ENCODE data around the gene ZNF593. TPM values are rescaled to one million over a fixed set of nuclear protein-coding genes. Genes with fewer than 3 reads are reported as not detected.

Gene ZNF593
- total and polyA plus RNA-seq, 4 experiments from 2014 or later = 10.7 to 32.9 (median 17.0) TPM

Other genes with a start within 250 kb of the ZNF593 start
- gene PAFAH2, start 171.8 kb upstream of the ZNF593 start, total RNA-seq = 10 to 100 TPM; 18.3 to 20.0 TPM
- 10 to 100 TPM; 10.1 to 12.3 TPM for gene PAFAH2, start 171.8 kb upstream of the ZNF593 start, polyA plus RNA-seq
- gene EXTL1, start 148.1 kb upstream of the ZNF593 start, total RNA-seq = under 1 TPM; 0.12 to 0.19 TPM
- gene EXTL1, start 148.1 kb upstream of the ZNF593 start, polyA plus RNA-seq = not detected
- not detected for gene SLC30A2, start 123.8 kb upstream of the ZNF593 start, total RNA-seq
- not detected for gene SLC30A2, start 123.8 kb upstream of the ZNF593 start, polyA plus RNA-seq
- gene TRIM63, start 102.3 kb upstream of the ZNF593 start, total RNA-seq = not detected
- gene TRIM63, start 102.3 kb upstream of the ZNF593 start, polyA plus RNA-seq = not detected
- gene PDIK1L, start 58.1 kb upstream of the ZNF593 start, total RNA-seq = 10 to 100 TPM; 20.1 to 25.0 TPM
- 1 to 10 TPM; 5.5 to 8.7 TPM for gene PDIK1L, start 58.1 kb upstream of the ZNF593 start, polyA plus RNA-seq
- not detected for gene FAM110D, start 10.8 kb upstream of the ZNF593 start, total RNA-seq
- not detected for gene FAM110D, start 10.8 kb upstream of the ZNF593 start, polyA plus RNA-seq
- not detected for gene C1orf232, start 945 bp upstream of the ZNF593 start, total RNA-seq
- not detected for gene C1orf232, start 945 bp upstream of the ZNF593 start, polyA plus RNA-seq
- not detected for gene ZNF593OS, start 1.9 kb downstream of the ZNF593 start, total RNA-seq
- under 1 TPM; 0.53 to 0.78 TPM for gene ZNF593OS, start 1.9 kb downstream of the ZNF593 start, polyA plus RNA-seq
- gene CNKSR1, start 7.6 kb downstream of the ZNF593 start, total RNA-seq = 1 to 10 TPM; 3.4 to 4.5 TPM
- 1 to 10 TPM in 1 of 2 donors, under 1 TPM in 1; 0.28 to 1.1 TPM for gene CNKSR1, start 7.6 kb downstream of the ZNF593 start, polyA plus RNA-seq
- gene CATSPER4, start 20.7 kb downstream of the ZNF593 start, total RNA-seq = not detected
- gene CATSPER4, start 20.7 kb downstream of the ZNF593 start, polyA plus RNA-seq = not detected
- 10 to 100 TPM; 20.4 to 21.9 TPM for gene CEP85, start 64.3 kb downstream of the ZNF593 start, total RNA-seq
- 1 to 10 TPM; 6.7 to 9.4 TPM for gene CEP85, start 64.3 kb downstream of the ZNF593 start, polyA plus RNA-seq
- gene SH3BGRL3, start 110.2 kb downstream of the ZNF593 start, total RNA-seq = 100 to 1,000 TPM; 293 to 305 TPM
- 1,000 to 10,000 TPM in 1 of 2 donors, 100 to 1,000 TPM in 1; 979 to 1,531 TPM for gene SH3BGRL3, start 110.2 kb downstream of the ZNF593 start, polyA plus RNA-seq
- 100 to 1,000 TPM; 115 to 117 TPM for gene UBXN11, start 136.7 kb downstream of the ZNF593 start, total RNA-seq
- gene UBXN11, start 136.7 kb downstream of the ZNF593 start, polyA plus RNA-seq = 10 to 100 TPM; 13.3 to 17.4 TPM
- 1,000 to 10,000 TPM; 1,302 to 1,324 TPM for gene CD52, start 148.1 kb downstream of the ZNF593 start, total RNA-seq
- gene CD52, start 148.1 kb downstream of the ZNF593 start, polyA plus RNA-seq = over 10,000 TPM in 1 of 2 donors, 1,000 to 10,000 TPM in 1; 8,660 to 12,303 TPM
- 1 to 10 TPM; 5.7 to 6.7 TPM for gene CRYBG2, start 184.2 kb downstream of the ZNF593 start, total RNA-seq
- gene CRYBG2, start 184.2 kb downstream of the ZNF593 start, polyA plus RNA-seq = 1 to 10 TPM in 1 of 2 donors, under 1 TPM in 1; 0.27 to 3.8 TPM
- not detected for gene ZNF683, start 202.8 kb downstream of the ZNF593 start, total RNA-seq
- gene ZNF683, start 202.8 kb downstream of the ZNF593 start, polyA plus RNA-seq = under 1 TPM; 0.49 to 0.63 TPM
- gene LIN28A, start 240.9 kb downstream of the ZNF593 start, total RNA-seq = not detected
- not detected for gene LIN28A, start 240.9 kb downstream of the ZNF593 start, polyA plus RNA-seq